ENCODE data around the gene CSAD.
A peak's percentile ranks its signal among the peaks of the same experiment; 100 is the strongest.
"Not testable (repeated sequence)": the region's sequence is repeated elsewhere in the genome, so short reads cannot be mapped to it uniquely, and the experiment has no call there.

Gene CSAD

GRCh38 chr12:53178803-53179202 is 1.9 kb downstream of the CSAD start:
- not testable (repeated sequence) for DNase-seq

DNA sequence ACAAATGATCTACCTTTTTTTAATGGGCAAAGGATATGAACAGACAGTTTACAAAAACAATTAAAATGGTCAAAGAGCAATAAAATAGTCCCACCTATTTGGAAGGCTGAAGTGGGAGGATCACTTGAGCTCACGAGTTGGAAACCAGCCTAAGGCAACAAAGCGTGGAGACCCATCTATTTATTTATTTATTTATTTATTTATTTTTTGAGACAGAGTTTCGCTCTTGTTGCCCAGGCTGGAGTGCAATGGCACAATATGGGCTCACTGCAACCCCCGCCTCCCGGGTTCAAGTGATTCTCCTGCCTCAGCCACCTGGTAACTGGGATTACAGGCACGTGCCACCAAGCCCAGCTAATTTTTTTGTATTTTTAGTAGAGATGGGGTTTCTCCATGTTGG is 3.3 kb downstream of the CSAD start:
- not testable (repeated sequence) for DNase-seq

GRCh38 chr12:53176750-53177149 is 4.0 kb downstream of the CSAD start:
- DNase-seq, result no peak

- DNase-seq, result no peak
Observed at GRCh38 chr12:53174881-53175491, 5.7 kb downstream of the CSAD start.

DNA sequence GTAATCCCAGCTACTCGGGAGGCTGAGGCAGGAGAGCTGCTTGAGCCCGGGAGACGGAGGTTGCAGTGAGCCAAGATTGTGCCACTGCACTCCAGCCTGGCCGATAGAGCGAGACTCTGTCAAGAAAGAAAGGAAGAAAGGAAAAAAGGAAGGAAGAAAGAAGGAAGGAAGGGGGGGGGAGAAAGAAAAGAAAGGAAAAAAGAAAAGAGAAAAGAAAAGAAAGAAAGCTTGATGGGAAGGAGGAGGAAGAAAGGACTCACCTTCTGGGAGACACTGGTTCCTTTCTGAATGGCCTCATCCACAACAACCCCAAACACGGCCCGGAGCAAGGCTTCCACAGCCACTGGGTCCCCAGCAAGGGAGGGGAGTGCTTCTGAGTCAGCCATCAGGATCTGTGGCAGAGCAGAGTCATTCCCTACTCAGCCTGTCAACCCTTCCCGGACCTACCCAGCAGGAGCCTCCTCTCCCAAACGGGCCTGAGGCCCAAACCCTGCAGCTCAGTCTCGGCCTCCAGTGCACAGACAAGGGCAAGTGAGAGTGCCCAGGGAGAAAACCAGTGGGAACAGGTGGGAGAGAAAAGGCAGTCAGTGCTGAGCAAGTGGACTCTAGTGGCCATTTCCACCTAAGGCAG is 7.5 kb downstream of the CSAD start:
- DNase-seq, result no peak

DNA sequence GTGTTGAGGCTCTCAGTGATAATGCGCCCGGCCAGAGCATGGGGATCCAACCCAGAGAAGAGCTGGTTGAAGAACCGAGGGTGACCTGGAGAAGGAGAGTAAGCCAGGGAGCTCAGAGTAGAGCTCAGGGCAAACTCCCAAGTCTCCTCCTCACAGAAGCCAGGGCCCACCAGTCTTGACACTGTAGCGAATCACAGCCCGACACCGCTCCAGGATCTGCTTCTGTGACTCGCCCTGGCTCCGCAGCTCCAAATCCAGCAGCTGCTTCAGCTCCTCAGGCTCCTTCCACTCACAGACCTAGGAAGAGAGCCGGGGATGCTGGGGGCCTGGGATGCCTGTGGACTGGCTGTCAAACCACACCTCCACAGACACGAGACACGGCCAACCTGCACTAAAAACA is 8.4 kb downstream of the CSAD start:
- DNase-seq, result no peak

DNA sequence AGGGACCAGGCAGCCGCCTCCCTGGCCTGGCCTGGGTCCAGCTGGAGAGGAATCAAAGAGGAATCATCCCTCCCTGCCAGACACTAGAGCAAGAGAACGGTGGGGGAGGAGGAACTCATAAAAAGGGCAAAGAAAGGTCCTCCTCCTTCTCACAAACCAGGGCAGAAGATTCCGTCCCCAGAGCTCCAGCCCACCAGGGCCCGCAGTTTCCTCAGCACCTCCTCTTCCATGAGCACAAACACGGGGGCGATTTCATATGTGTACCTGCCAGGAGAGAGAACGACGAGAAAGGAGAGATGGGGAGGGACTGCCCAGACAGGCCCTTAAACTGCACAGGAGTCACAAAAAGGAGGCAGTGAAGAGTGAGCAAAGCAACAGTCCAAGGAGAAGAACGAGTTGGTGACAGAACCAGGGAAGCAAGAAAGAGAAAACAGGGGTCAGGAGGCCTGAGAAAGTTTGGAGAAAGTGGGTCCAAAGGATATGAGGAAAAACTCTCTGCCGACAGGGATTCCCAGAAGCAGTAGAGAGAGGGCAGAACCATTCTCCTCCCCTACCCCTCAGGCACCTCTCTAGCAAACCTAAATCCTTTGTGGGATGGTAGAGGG is 8.9 kb downstream of the CSAD start:
- DNase-seq, result no peak

DNA sequence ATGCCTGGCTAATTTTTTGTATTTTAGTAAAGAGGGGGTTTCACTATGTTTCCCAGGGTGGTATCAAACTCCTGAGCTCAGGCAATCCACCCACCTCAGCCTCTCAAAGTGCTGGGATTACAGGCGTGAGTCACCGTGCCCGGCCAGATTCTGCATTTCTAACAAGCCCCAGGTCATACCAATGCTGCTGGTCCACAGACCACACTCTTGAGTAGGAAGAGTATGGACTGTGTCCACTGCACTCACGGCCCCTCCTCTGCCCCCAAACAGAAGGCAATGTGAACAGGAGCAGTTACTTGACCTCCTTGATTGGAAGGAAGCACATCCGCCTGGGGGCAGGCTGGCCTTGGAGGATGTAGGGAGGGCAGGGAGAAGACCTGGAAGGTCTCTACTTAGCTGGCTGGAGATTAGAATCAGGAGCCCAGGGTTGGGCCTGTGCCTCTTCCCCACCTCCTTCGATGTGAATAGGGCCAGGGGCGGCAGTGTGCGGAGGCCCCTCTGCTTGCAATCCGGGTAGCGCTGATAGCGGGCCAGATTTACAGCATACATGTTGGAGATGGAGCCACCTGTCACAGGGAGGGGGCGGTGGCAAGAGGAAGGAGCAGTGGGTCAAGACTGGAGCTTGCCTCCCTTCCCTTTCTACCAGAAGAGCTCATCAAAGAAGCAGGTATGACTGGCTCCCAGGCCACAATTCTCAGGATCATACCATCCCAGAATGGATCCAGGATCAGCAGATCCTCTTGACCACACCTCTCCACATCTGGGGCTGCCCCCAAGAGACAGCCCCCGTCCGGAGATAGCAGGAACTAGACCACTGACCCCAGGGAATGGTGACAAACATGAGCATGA is 9.6 kb downstream of the CSAD start:
- DNase-seq, result no peak

DNA sequence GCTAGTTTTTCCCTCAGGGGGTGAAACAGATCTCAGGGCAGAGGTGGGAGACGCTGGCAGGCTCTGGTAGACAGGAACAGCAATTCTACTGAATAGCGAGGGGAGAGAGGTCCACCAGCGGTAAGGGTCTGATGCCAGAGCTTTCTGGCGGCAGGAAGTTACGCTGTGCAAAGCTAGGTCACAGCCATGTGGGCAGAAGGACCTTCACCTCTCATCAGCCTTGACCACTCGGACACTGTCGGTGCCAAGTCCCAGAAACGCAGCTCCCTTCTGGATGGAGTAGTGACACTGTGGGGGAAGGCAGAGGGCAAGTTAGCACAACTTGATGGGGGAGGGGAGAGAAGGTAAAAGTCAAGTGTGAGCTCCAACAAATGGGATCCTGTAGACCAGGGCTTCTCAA is 10.5 kb downstream of the CSAD start:
- DNase-seq, result no peak

GRCh38 chr12:53169644-53170043 is 11.1 kb downstream of the CSAD start:
- no peak for DNase-seq

DNA sequence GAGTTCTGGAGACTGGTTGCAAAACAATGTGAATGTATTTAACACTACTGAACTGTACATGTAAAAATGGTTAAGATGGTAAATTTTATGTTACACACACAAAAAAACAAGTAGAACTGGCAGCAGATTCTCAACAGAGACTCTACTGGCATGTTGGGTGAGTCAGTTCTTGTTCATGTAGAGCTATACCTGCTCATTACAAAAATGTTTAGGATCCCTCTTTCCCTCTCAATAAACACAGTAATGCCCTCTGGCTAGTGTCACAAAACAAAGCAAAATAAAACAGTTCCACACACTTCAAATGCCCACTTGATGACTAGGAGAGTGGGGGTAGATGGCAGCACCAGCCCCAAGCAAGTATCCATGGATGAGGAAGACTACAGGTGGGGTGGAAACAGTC is 13.9 kb downstream of the CSAD start:
- no peak for DNase-seq

GRCh38 chr12:53163008-53163407 is 17.7 kb downstream of the CSAD start:
- not testable (repeated sequence) for DNase-seq

GRCh38 chr12:53161119-53161911 is 19.4 kb downstream of the CSAD start:
- DNase-seq, result no peak

- no peak for DNase-seq
Observed at GRCh38 chr12:53160673-53161072, 20.1 kb downstream of the CSAD start.

- DNase-seq, result no peak
Observed at GRCh38 chr12:53160000-53160399, 20.7 kb downstream of the CSAD start.

- DNase-seq, result peak; percentile 44
Observed at GRCh38 chr12:53159195-53159839, 21.4 kb downstream of the CSAD start.

GRCh38 chr12:53152390-53152789 is 28.3 kb downstream of the CSAD start:
- DNase-seq, result no peak

DNA sequence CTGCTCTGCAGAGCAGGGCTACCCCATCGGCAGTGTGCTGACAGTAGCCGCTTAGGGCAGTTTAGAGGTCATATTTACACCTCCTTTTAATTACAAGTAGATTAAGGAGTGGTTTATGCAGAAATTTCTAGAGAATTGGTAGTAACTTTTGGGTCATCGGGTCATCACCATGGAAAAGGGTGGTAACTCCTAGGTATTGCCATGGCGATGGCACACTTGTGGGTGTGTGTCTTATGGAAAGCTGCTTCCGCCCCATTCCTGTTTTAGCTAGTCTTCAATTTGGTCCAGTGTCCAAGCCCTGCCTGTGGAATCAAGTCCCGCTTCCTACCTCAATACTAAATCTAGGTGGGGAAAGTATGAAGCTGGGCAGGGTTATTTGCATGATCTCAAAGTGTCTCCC is 29.7 kb downstream of the CSAD start:
- DNase-seq, result no peak

- DNase-seq, result no peak
Observed at GRCh38 chr12:53147653-53148052, 33.1 kb downstream of the CSAD start.

- DNase-seq, result no peak
Observed at GRCh38 chr12:53147181-53147580, 33.5 kb downstream of the CSAD start.

- no peak for DNase-seq
Observed at GRCh38 chr12:53145383-53146260, 35.1 kb downstream of the CSAD start.

All from NCI-H2171 treated with DMSO at 0.1 percent for 48 hours (cell line).